SK-N-SH treated with all-trans-retinoic acid at 6 μM for 48 hours (cell line): ENCODE results near the gene THSD4.

Experiments
- ATAC-seq: fragments of 200-7000 bp; cut with Tn5 transposase; 3 replicates; pipeline ENCODE4 v1.9.1; 2020; ENCODE audit warnings: mild to moderate bottlenecking, moderate library complexity
- ARNTL ChIP-seq: fragments of 450-650 bp; formaldehyde crosslinking; IDR thresholded peaks from 2 replicates; pipeline ENCODE4 v1.5.0; 2020; ENCODE audit warnings: low read depth, mild to moderate bottlenecking, moderate library complexity, borderline replicate concordance
- BACH2 ChIP-seq: fragments of 250-450 bp; sonication (Bioruptor Pico); IDR thresholded peaks from 2 replicates; pipeline ENCODE4 v1.9.0; 2021; ENCODE audit warnings: mild to moderate bottlenecking, borderline replicate concordance
- CREB5 ChIP-seq: fragments of 250-450 bp; sonication (Bioruptor Pico); IDR thresholded peaks from 2 replicates; pipeline ENCODE4 v1.5.1; 2020; ENCODE audit warnings: low read depth, mild to moderate bottlenecking, moderate library complexity
- CSDC2 ChIP-seq: fragments of 250-450 bp; sonication (Bioruptor Pico); IDR thresholded peaks from 2 replicates; pipeline ENCODE4 v1.5.0; 2020; ENCODE audit warnings: mild to moderate bottlenecking, moderate library complexity
- CSRNP3 ChIP-seq: fragments of 250-450 bp; sonication (Bioruptor Pico); IDR thresholded peaks from 2 replicates; pipeline ENCODE4 v1.5.1; 2021; ENCODE audit warnings: mild to moderate bottlenecking, moderate library complexity
- ESRRG ChIP-seq: fragments of 250-450 bp; sonication (Bioruptor Pico); IDR thresholded peaks from 2 replicates; pipeline ENCODE4 v1.6.1; 2021; ENCODE audit warnings: mild to moderate bottlenecking
- OSR1 ChIP-seq: fragments of 250-450 bp; sonication (Bioruptor Pico); IDR thresholded peaks from 2 replicates; pipeline ENCODE4 v1.8.0; 2022; ENCODE audit warnings: moderate library complexity, mild to moderate bottlenecking, inconsistent platforms
- PATZ1 ChIP-seq: fragments of 250-450 bp; sonication (Bioruptor Pico); IDR thresholded peaks from 2 replicates; pipeline ENCODE4 v1.8.0; 2020; ENCODE audit warnings: mild to moderate bottlenecking, moderate library complexity, borderline replicate concordance
- POU6F1 ChIP-seq: fragments of 250-450 bp; sonication (Bioruptor Pico); IDR thresholded peaks from 2 replicates; pipeline ENCODE4 v1.8.0; 2021; ENCODE audit warnings: low read depth, mild to moderate bottlenecking, moderate library complexity, borderline replicate concordance
- RARB ChIP-seq: fragments of 250-450 bp; sonication (Bioruptor Pico); IDR thresholded peaks from 2 replicates; pipeline ENCODE4 v1.8.0; 2021; ENCODE audit warnings: mild to moderate bottlenecking, moderate library complexity
- SNAI2 ChIP-seq: fragments of 250-450 bp; sonication (Bioruptor Pico); IDR thresholded peaks from 2 replicates; pipeline ENCODE4 v1.5.0; 2020; ENCODE audit warnings: mild to moderate bottlenecking, moderate library complexity
- TCF4 ChIP-seq: fragments of 250-450 bp; sonication (Bioruptor Pico); IDR thresholded peaks from 2 replicates; pipeline ENCODE4 v1.8.0; 2021; ENCODE audit warnings: mild to moderate bottlenecking, moderate library complexity, borderline replicate concordance
- TOX ChIP-seq: fragments of 250-450 bp; sonication (Bioruptor Pico); IDR thresholded peaks from 2 replicates; pipeline ENCODE4 v1.8.0; 2021; ENCODE audit warnings: mild to moderate bottlenecking, moderate library complexity, borderline replicate concordance
- TSHZ2 ChIP-seq: fragments of 250-450 bp; sonication (Bioruptor Pico); IDR thresholded peaks from 2 replicates; pipeline ENCODE4 v1.5.0; 2020; ENCODE audit warnings: mild to moderate bottlenecking, moderate library complexity
- ZC3H10 ChIP-seq: fragments of 250-450 bp; sonication (Bioruptor Pico); IDR thresholded peaks from 2 replicates; pipeline ENCODE4 v1.5.1; 2021; ENCODE audit warnings: mild to moderate bottlenecking, moderate library complexity
- ZFP3 ChIP-seq: fragments of 250-450 bp; sonication (Bioruptor Pico); IDR thresholded peaks from 2 replicates; pipeline ENCODE4 v1.5.0; 2020; ENCODE audit warnings: mild to moderate bottlenecking, moderate library complexity
- ZFP30 ChIP-seq: fragments of 450-650 bp; formaldehyde crosslinking; IDR thresholded peaks from 2 replicates; pipeline ENCODE4 v1.5.0; 2022; ENCODE audit warnings: mild to moderate bottlenecking, moderate library complexity
- ZNF565 ChIP-seq: fragments of 450-650 bp; formaldehyde crosslinking; conservative IDR thresholded peaks from 2 replicates; pipeline ENCODE4 v1.5.0; 2020; ENCODE audit warnings: low read depth, mild to moderate bottlenecking, moderate library complexity
- ZNF70 ChIP-seq: fragments of 450-650 bp; formaldehyde crosslinking; IDR thresholded peaks from 2 replicates; pipeline ENCODE4 v1.5.0; 2020; ENCODE audit warnings: mild to moderate bottlenecking, moderate library complexity

The THSD4 gene

GRCh38 chr15:71678605-71679004 lies 563.3 kb downstream of the THSD4 start:
- TF ChIP-seq ZFP3 (CRISPR knock-in tag) (no peak), TOX (no peak), CREB5 (CRISPR knock-in tag) (no peak), BACH2 (CRISPR knock-in tag) (no peak), ZFP30 (CRISPR knock-in tag) (no peak), PATZ1 (CRISPR knock-in tag) (no peak), TSHZ2 (CRISPR knock-in tag) (no peak)
- ATAC-seq, result no peak

- peak; percentile 10 for ATAC-seq
- TF ChIP-seq ESRRG (no peak), ZC3H10 (CRISPR knock-in tag) (no peak), ZNF565 (CRISPR knock-in tag) (no peak), RARB (CRISPR knock-in tag) (no peak), CSRNP3 (no peak), PATZ1 (CRISPR knock-in tag) (no peak), ZFP3 (CRISPR knock-in tag) (peak; percentile 61; the same call in 1 of the 2 replicates)
Observed at GRCh38 chr15:71679223-71679792, 564.0 kb downstream of the THSD4 start.

GRCh38 chr15:71679793-71680353 lies 564.6 kb downstream of the THSD4 start:
- peak; percentile 88 for ATAC-seq
- TF ChIP-seq TCF4 (CRISPR knock-in tag) (no peak), POU6F1 (CRISPR knock-in tag) (no peak), SNAI2 (CRISPR knock-in tag) (peak; percentile 68; the same call in 1 of the 2 replicates), ARNTL (CRISPR knock-in tag) (no peak), OSR1 (CRISPR knock-in tag) (no peak), ZFP30 (CRISPR knock-in tag) (no peak), CSDC2 (CRISPR knock-in tag) (no peak), ZNF70 (CRISPR knock-in tag) (no peak), CREB5 (CRISPR knock-in tag) (no peak), TSHZ2 (CRISPR knock-in tag) (no peak), ZNF565 (CRISPR knock-in tag) (no peak), TOX (no peak)
